ENCODE results near the gene TYMP. TPM values are rescaled to one million over a fixed set of nuclear protein-coding genes. Genes with fewer than 3 reads are reported as not detected.

TYMP gene
- polyA plus RNA-seq, 2 of the 4 experiments (the other 2 are of a cell fraction): 5.9 to 9.0 TPM

DNA sequence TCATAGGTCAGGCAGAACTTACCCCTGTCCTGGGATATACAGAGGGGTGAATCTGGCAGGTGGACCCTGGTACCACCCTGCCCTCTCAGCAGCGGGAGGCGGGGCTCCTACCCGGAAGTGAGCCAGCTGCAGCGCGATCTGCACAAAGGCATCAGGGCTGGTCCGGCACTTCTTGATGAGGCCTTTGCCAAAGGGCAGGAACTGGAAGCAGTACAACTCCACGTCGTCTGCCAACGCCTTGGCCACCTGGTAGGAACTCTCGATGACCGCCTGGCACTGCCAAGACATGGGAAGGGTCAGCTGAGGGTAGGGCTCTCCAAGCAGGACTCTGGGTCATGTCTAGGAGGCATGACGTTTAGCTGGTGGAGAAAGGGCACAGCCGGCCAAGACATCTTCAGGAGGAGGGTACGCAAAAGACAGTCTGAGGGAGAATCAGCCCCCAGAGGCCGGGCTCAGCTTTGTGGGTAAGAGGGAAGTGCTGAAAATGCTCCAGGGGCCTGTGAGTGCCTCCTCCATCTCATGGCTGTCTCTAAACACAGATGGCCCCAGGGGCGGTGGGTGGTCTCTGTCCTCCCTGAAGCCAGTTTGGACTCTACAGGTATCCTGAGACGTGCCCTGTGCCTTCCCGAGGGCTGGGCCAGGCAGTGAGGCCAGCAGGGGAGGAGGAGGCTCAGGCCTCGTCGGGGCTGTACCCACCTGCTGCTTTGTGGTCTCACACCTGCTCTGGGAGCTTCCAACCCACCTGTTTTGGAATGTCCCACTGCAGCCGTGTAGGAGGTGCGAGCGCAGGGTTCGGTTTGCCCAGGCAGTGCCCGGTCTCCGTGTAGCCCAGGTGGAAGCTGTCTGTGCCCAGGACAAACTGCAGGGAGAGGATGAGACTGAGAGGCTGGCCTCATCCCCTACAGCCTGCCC, 41.7 kb upstream of the TYMP start:
- TF ChIP-seq ZC3H11A (IDR thresholded peaks at IDR 0.05) (no peak), RAD21 (conservative IDR thresholded peaks at IDR 0.05 in 1 of 2, IDR thresholded peaks at IDR 0.05 in 1 of 2) (no peak), RARB (CRISPR knock-in tag; IDR thresholded peaks at IDR 0.05) (no peak), HOXB5 (CRISPR knock-in tag; IDR thresholded peaks at IDR 0.05) (no peak), HEYL (CRISPR knock-in tag; IDR thresholded peaks at IDR 0.05) (no peak), NPAS2 (CRISPR knock-in tag; IDR thresholded peaks at IDR 0.05; ENCODE audit: borderline replicate concordance) (no peak), TFCP2L1 (CRISPR knock-in tag; IDR thresholded peaks at IDR 0.05) (no peak), CHD2 (IDR thresholded peaks at IDR 0.05; ENCODE audit: low read length, partially characterized antibody) (no peak), HOXB13 (CRISPR knock-in tag; IDR thresholded peaks at IDR 0.05; ENCODE audit: low read depth) (no peak), MYC (IDR thresholded peaks at IDR 0.05; ENCODE audit: borderline replicate concordance, low read length) (no peak), ZNF302 (CRISPR knock-in tag; IDR thresholded peaks at IDR 0.05) (no peak), HOXA7 (CRISPR knock-in tag; IDR thresholded peaks at IDR 0.05) (no peak), GATA3 (IDR thresholded peaks at IDR 0.05; ENCODE audit: borderline replicate concordance) (no peak)
- TF ChIP-seq, protein P1, sequence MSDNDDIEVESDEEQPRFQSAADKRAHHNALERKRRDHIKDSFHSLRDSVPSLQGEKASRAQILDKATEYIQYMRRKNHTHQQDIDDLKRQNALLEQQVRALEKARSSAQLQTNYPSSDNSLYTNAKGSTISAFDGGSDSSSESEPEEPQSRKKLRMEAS (IDR thresholded peaks at IDR 0.05): no peak
- TF ChIP-seq, protein P2, sequence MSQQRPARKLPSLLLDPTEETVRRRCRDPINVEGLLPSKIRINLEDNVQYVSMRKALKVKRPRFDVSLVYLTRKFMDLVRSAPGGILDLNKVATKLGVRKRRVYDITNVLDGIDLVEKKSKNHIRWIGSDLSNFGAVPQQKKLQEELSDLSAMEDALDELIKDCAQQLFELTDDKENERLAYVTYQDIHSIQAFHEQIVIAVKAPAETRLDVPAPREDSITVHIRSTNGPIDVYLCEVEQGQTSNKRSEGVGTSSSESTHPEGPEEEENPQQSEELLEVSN (IDR thresholded peaks at IDR 0.05; ENCODE audit: borderline replicate concordance, low read depth): no peak
- TF ChIP-seq, protein P3, sequence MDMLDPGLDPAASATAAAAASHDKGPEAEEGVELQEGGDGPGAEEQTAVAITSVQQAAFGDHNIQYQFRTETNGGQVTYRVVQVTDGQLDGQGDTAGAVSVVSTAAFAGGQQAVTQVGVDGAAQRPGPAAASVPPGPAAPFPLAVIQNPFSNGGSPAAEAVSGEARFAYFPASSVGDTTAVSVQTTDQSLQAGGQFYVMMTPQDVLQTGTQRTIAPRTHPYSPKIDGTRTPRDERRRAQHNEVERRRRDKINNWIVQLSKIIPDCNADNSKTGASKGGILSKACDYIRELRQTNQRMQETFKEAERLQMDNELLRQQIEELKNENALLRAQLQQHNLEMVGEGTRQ (IDR thresholded peaks at IDR 0.05): no peak
- TF ChIP-seq, protein P4, sequence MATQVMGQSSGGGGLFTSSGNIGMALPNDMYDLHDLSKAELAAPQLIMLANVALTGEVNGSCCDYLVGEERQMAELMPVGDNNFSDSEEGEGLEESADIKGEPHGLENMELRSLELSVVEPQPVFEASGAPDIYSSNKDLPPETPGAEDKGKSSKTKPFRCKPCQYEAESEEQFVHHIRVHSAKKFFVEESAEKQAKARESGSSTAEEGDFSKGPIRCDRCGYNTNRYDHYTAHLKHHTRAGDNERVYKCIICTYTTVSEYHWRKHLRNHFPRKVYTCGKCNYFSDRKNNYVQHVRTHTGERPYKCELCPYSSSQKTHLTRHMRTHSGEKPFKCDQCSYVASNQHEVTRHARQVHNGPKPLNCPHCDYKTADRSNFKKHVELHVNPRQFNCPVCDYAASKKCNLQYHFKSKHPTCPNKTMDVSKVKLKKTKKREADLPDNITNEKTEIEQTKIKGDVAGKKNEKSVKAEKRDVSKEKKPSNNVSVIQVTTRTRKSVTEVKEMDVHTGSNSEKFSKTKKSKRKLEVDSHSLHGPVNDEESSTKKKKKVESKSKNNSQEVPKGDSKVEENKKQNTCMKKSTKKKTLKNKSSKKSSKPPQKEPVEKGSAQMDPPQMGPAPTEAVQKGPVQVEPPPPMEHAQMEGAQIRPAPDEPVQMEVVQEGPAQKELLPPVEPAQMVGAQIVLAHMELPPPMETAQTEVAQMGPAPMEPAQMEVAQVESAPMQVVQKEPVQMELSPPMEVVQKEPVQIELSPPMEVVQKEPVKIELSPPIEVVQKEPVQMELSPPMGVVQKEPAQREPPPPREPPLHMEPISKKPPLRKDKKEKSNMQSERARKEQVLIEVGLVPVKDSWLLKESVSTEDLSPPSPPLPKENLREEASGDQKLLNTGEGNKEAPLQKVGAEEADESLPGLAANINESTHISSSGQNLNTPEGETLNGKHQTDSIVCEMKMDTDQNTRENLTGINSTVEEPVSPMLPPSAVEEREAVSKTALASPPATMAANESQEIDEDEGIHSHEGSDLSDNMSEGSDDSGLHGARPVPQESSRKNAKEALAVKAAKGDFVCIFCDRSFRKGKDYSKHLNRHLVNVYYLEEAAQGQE (IDR thresholded peaks at IDR 0.05): no peak
- FAIRE-seq (no peak), ATAC-seq (no peak), DNase-seq (ENCODE audit: low read depth in 1 of 2, low spot score in 1 of 2) (no peak)
- POLR2A ChIA-PET: no interaction called here
- H3K9me3 ChIP-seq: no peaks in the 10 kb centered on the region
- H3K4me3 ChIP-seq: no peak overlapping the region
- WGBS (ENCODE audit: missing lambda C conversion rate): 93% methylated on average over 13 of the region's 26 CpGs
- H3K4me1 ChIP-seq: no peaks in the 10 kb centered on the region
- H3K27ac ChIP-seq: no peak overlapping the region
- CTCF ChIA-PET: interaction anchor here (1.3 to 1.6 kb wide), 3 partner anchors 9 to 46 kb away, joined by 4 to 6 read pairs (median 5); partner anchors contain the start of genes SCO2 and SYCE3
- H3K4me2 ChIP-seq: no peak overlapping the region

DNA sequence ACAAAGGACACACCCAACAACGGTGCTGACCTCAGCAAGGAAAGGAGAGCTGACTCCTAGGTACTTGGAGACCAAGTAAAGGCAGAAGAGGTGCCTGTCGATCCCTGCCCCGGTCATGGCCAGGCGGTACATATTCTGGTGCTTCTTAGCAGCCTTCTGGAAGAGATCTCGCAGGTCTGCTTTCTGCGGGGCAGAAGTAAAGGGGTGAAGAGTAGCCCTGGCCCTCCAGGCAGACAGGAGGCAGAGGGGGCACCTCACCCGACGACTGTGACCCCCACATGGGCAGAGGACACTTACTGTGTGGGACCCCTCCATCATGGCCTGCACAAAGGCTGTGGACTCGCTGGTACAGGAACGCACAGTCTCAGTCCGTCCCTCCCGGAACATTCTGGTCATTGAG, 41.0 kb upstream of the TYMP start:
- ChIA-PET POLR2A (no interaction called here), CTCF (interaction anchor here (1.3 to 3.0 kb wide), 2 partner anchors 8 to 50 kb away, joined by 4 to 10 read pairs; partner anchors contain the start of gene SYCE3)
- ATAC-seq (no peak), DNase-seq (ENCODE audit: low read depth in 1 of 2, low spot score in 1 of 2) (no peak), FAIRE-seq (no peak)
- Histone ChIP-seq H3K9me3 (no peaks in the 10 kb centered on the region), H3K4me2 (no peak overlapping the region), H3K4me3 (no peak overlapping the region), H3K4me1 (no peaks in the 10 kb centered on the region), H3K27ac (no peak overlapping the region)
- WGBS (ENCODE audit: missing lambda C conversion rate): 88% methylated on average over 7 of the region's 12 CpGs
- TF ChIP-seq KDM5A (IDR thresholded peaks at IDR 0.05): no peak
- no peak for TF ChIP-seq EHF (CRISPR knock-in tag; IDR thresholded peaks at IDR 0.05)
- no peak for TF ChIP-seq ZC3H11A (IDR thresholded peaks at IDR 0.05)
- TF ChIP-seq HDAC2 (IDR thresholded peaks at IDR 0.05): no peak
- no peak for TF ChIP-seq HOXB5 (CRISPR knock-in tag; IDR thresholded peaks at IDR 0.05)
- no peak for TF ChIP-seq GATA3 (IDR thresholded peaks at IDR 0.05; ENCODE audit: borderline replicate concordance)
- TF ChIP-seq NFE2L2 (conservative IDR thresholded peaks at IDR 0.05; ENCODE audit: low read length): no peak
- TF ChIP-seq RCOR1 (IDR thresholded peaks at IDR 0.05; ENCODE audit: low read depth, low read length): no peak
- TF ChIP-seq FOSB (CRISPR knock-in tag; IDR thresholded peaks at IDR 0.05): no peak
- no peak for TF ChIP-seq MYC (IDR thresholded peaks at IDR 0.05; ENCODE audit: borderline replicate concordance, low read length)
- no peak for TF ChIP-seq NPAS2 (CRISPR knock-in tag; IDR thresholded peaks at IDR 0.05; ENCODE audit: borderline replicate concordance)
- TF ChIP-seq, protein P5, sequence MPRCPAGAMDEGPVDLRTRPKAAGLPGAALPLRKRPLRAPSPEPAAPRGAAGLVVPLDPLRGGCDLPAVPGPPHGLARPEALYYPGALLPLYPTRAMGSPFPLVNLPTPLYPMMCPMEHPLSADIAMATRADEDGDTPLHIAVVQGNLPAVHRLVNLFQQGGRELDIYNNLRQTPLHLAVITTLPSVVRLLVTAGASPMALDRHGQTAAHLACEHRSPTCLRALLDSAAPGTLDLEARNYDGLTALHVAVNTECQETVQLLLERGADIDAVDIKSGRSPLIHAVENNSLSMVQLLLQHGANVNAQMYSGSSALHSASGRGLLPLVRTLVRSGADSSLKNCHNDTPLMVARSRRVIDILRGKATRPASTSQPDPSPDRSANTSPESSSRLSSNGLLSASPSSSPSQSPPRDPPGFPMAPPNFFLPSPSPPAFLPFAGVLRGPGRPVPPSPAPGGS (IDR thresholded peaks at IDR 0.05): no peak
- TF ChIP-seq SMC3 (IDR thresholded peaks at IDR 0.05): no peak
- TF ChIP-seq CHD4 (IDR thresholded peaks at IDR 0.05; ENCODE audit: borderline replicate concordance): no peak
- no peak for TF ChIP-seq NR3C1 (IDR thresholded peaks at IDR 0.05)
- no peak for TF ChIP-seq MAZ (IDR thresholded peaks at IDR 0.05; ENCODE audit: borderline replicate concordance, low read depth, low read length)

Measured in A549 (cell line).